Mesodermal cell (in vitro differentiated cells): ENCODE data around the gene DTWD1.
"Not testable (repeated sequence)": the region's sequence is repeated elsewhere in the genome, so short reads cannot be mapped to it uniquely, and the experiment has no call there.

Experiments used
- H3K27ac ChIP-seq: 2 replicates; pipeline ENCODE4 v1.7.0; 2013; ENCODE audit warnings: mild to moderate bottlenecking, low read depth, low read length, moderate library complexity; ENCODE audit not compliant: severe bottlenecking
- H3K36me3 ChIP-seq: 2 replicates; pipeline ENCODE4 v1.7.1; 2013; ENCODE audit warnings: mild to moderate bottlenecking, low read length, moderate library complexity; ENCODE audit not compliant: control insufficient read depth, insufficient read depth
- H3K4me1 ChIP-seq: one replicate; pipeline ENCODE4 v1.7.1; 2013; ENCODE audit warnings: mild to moderate bottlenecking, low read length; ENCODE audit not compliant: insufficient read depth, control insufficient read depth, poor library complexity, severe bottlenecking
- H3K4me3 ChIP-seq: 2 replicates; pipeline ENCODE4 v1.7.0; 2013; ENCODE audit warnings: low read length, control low read depth, mild to moderate bottlenecking; ENCODE audit not compliant: insufficient read depth, poor library complexity, severe bottlenecking; ENCODE audit errors: extremely low read depth
- H3K9me3 ChIP-seq: 2 replicates; pipeline ENCODE4 v1.7.1; 2013; ENCODE audit warnings: mild to moderate bottlenecking, low read length, moderate library complexity; ENCODE audit not compliant: control insufficient read depth
- WGBS, 2 experiments: methylation state at CpG; one replicate each; pipeline ENCODE4 v1.1.5; 2013; ENCODE audit warnings: missing lambda C conversion rate in 2 of 2; ENCODE audit not compliant: insufficient coverage in 2 of 2; 5-methylcytosine and 5-hydroxymethylcytosine counted together

DTWD1 gene

DNA sequence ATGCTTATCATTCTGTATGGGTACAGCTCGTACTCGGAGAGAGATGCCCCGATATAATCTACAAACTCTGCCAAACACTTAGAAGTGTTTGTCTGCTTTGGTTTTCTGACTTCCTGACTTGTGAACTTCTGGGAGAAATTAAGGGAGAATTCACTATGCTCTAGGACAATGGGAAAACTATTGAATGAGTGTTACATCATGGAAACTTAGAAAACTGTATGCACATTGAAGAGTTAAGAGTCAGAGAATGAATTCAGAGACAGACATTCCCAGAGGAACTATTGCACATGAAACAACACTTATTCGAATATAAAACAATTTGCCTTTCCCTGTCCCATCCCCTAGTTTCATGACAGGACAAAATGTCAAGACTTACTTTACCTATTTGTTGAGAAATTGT lies 57.8 kb downstream of the DTWD1 start:
- no peak overlapping the region for H3K4me3 ChIP-seq
- H3K4me1 ChIP-seq, result peaks cover 11% of the 10 kb centered on the region
- H3K27ac ChIP-seq, result no peak overlapping the region
- 95 to 100% methylated on average over 2 to 4 of the region's 4 CpGs for WGBS, 2 experiments
- no peaks in the 10 kb centered on the region for H3K9me3 ChIP-seq
- no peaks in the 10 kb centered on the region for H3K36me3 ChIP-seq

DNA sequence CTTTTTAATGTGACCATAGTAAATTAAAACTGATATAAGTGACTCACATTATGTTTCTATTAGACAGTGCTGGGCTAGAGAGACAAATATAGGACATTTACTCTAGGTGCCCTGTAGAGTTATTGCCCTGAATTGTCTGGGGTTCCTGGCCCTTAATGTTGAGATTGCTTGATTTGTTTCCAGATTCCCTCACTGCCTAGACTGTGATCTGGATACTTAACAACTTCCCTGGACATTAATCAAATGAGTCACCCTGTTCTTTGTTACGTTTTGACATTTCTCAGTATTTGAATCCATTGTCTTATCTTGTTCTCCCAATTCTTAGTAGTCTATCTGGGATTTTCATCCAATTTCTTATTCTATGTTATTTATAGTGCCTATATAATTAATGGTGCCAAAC lies 65.8 kb downstream of the DTWD1 start:
- WGBS, 2 experiments, result 63% methylated on average over 1 of the region's 1 CpG; no CpG with 5 or more reads in 1 of the 2 experiments

DNA sequence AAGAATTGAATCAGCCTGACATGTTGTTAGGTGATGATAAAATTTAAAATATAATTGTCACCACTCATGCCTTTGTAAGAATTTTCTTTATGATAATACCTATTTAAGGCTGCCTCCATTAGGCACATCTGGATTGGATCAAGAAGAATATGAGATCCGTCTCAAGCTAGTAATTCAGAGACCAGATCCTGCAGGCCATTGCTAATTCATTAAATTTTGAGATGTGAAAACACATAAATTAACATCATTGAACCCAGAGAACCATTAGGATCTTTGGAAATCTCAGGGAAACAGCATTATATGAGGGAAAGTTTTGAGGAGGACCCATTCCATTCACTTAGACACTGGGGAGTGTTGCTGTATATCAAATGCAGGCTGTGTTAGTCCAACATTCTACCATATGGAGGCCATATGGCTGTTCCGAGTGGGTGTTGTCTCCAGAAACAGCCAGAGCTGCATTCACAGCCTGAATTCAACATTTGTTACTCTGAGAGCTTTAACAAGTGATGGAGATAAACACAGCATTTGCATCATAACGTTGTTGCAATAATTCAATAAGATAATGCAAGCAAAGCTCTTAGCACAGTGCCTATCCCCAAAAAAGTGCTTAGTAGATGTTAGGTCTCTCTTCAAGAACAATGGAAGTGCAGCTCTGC lies 67.4 kb downstream of the DTWD1 start:
- no peaks in the 10 kb centered on the region for H3K36me3 ChIP-seq
- WGBS, 2 experiments, result 85 to 100% methylated on average over 1 of the region's 3 CpGs
- H3K9me3 ChIP-seq, result no peaks in the 10 kb centered on the region
- H3K4me3 ChIP-seq, result no peak overlapping the region
- no peak overlapping the region for H3K27ac ChIP-seq
- no peaks in the 10 kb centered on the region for H3K4me1 ChIP-seq

More for the DNA sequence above, 65.8 kb downstream of the DTWD1 start:
- Histone ChIP-seq H3K36me3 (no peaks in the 10 kb centered on the region), H3K27ac (no peak overlapping the region), H3K9me3 (no peaks in the 10 kb centered on the region), H3K4me3 (no peak overlapping the region), H3K4me1 (no peaks in the 10 kb centered on the region)

DNA sequence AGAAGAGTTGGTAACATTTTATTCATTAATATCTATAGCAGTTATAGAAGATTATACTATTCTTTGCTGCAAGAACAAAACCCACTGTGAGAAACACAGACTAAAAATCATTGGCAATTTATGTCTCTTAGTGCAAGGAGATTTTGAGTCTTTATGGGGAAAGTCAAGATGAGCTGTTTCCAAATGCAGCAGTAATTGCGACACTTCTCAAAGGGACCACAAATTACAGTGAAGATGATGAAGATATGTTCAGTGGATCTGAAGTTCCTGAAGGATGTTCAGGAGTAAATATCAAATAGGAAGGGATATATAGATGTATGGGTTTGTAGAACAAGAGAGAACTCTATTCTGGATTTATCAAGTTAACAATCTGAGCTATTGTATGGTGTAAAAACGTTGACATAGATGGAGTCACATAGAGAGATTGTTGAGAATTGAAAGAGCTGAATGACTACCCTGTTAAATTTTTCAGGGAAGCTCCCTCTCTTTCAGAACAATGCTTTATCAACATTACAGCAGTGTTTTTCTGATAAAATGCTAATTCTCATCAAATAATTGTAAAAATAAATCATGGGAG lies 71.8 kb downstream of the DTWD1 start:
- Histone ChIP-seq H3K36me3 (no peaks in the 10 kb centered on the region), H3K4me3 (no peak overlapping the region), H3K27ac (no peak overlapping the region), H3K9me3 (no peaks in the 10 kb centered on the region), H3K4me1 (no peaks in the 10 kb centered on the region)
- 55 to 100% methylated on average over 1 of the region's 2 CpGs for WGBS, 2 experiments

DNA sequence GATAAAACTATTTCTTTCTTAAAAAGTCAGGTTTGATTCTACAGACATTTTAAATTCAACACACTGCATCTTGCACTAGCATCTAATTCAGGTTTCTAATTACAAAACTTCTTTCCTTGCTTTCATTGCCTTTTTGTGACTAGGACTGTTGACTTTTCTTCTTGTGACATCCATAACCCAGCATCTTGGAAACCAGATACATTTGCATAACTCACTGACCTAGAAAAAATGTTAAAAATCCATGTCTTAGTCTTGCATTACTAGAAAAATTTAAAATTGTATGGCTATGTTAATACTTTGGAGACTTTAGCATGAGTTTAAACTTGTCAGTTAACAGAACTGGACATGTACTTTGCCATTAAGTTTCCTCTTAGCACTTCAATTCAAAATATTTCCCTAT lies 72.7 kb downstream of the DTWD1 start:
- Histone ChIP-seq H3K36me3 (no peaks in the 10 kb centered on the region), H3K27ac (no peak overlapping the region), H3K4me1 (no peaks in the 10 kb centered on the region), H3K9me3 (no peaks in the 10 kb centered on the region), H3K4me3 (no peak overlapping the region)

DNA sequence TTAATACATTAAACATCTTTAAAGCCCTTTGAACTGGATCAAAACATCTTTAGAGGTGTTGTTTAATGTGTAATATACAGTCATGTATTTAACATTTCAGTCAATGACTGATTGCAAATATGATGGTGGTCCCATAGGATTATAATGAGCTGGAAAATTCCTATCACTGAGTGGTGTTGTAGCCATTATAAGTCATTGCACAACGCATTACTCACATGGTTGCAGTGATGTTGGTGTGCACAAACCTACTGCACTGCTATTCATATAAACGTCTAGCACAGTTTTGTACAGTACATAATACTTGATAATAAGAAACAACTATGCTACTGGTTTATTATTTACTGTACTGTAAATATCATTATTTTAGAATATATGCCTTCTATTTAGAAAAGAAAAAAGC lies 75.6 kb downstream of the DTWD1 start:
- H3K4me1 ChIP-seq, result no peaks in the 10 kb centered on the region
- no peak overlapping the region for H3K27ac ChIP-seq
- H3K9me3 ChIP-seq, result no peaks in the 10 kb centered on the region
- H3K4me3 ChIP-seq, result no peak overlapping the region
- no CpG with 5 or more reads among the region's 2 CpGs for WGBS, 2 experiments
- no peaks in the 10 kb centered on the region for H3K36me3 ChIP-seq

DNA sequence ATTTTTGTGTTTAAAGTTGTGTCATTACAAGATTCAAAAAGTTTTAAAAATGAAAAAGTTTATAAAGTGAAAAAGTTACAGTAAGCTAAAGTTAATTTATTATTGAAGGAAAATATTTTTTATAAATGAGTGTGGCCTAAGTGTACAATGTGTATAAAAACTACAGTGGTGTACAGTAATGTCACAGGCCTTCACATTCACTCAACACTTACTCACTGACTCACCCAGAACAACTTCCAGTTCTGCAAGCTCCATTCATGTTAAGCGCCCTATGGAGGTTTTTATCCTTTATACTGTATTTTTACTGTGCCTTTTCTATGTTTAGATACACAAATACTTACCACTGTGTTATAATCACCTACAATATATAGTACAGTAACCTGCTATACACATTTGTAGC lies 76.3 kb downstream of the DTWD1 start:
- H3K27ac ChIP-seq, result no peak overlapping the region
- no CpG with 5 or more reads among the region's 1 CpG for WGBS, 2 experiments

DNA sequence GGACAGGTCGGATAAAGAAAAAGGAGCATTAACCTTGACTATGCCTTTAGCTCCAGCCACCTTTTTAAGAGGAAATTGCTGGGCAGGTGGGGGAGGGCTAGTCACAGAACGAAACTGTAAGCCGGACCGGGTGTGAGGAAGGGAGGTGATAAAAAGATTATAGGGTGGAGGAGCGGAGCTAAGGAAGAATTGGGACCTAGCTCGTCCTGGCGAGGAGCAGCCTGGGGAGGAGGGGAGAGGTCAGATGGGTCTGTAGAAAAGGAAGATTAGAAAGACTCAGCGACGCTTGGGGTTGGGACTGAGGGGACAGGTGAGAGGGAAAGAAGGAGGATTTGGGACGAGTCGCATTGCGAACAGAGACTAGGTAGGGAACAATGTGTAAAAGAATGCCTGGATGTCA lies 82.1 kb downstream of the DTWD1 start:
- not testable (repeated sequence) for H3K9me3 ChIP-seq, H3K36me3 ChIP-seq, H3K4me1 ChIP-seq, H3K4me3 ChIP-seq, H3K27ac ChIP-seq
- WGBS, 2 experiments, result 73 to 80% methylated on average over 10 to 12 of the region's 12 CpGs

More for the DNA sequence above, 76.3 kb downstream of the DTWD1 start:
- no peaks in the 10 kb centered on the region for H3K36me3 ChIP-seq
- no peaks in the 10 kb centered on the region for H3K9me3 ChIP-seq
- no peak overlapping the region for H3K4me3 ChIP-seq
- H3K4me1 ChIP-seq, result no peaks in the 10 kb centered on the region
